Endothelial cell of umbilical vein (primary cell): Measurements from ENCODE around the gene CDK9. TPM values are rescaled to one million over a fixed set of nuclear protein-coding genes. Genes with fewer than 3 reads are reported as not detected.

Experiments
- BruUV-seq: library from RNA; stranded (reverse); fragments of 400-500 nt; replicated peaks from 2 replicates; lab custom pipeline; 2021; lab: Mats Ljungman, UMichigan
- CTCF ChIA-PET: fragments of 300-600, 350-600 bp; sonication (Branson Sonifier 250); formaldehyde crosslinking; loops from one replicate; lab custom pipeline; 2021; ENCODE audit warnings: antibody characterized with exemption, inconsistent platforms; lab: Charles Lee
- POLR2A ChIA-PET: fragments of 300-600, 350-600 bp; sonication (Branson Sonifier 250); formaldehyde crosslinking; loops from one replicate; lab custom pipeline; 2021; ENCODE audit warnings: antibody characterized with exemption, inconsistent platforms; lab: Charles Lee
- DNase-seq: peaks from one replicate; pipeline ENCODE4 v3.0.0-alpha.2; 2011; ENCODE audit warnings: low read depth, low spot score
- FAIRE-seq: peaks from 2 replicates; lab custom pipeline; 2011; peaks lifted over from hg19 to GRCh38; lab: Jason Lieb, UNC
- H2AFZ ChIP-seq: 2 replicates; pipeline ENCODE4 v1.6.0; 2012; ENCODE audit warnings: low read depth, low read length, control low read depth, inconsistent platforms
- H3K27ac ChIP-seq: 2 replicates; pipeline ENCODE4 v1.5.1; 2011; ENCODE audit warnings: low read depth, mild to moderate bottlenecking, control low read depth, low read length, moderate library complexity; ENCODE audit not compliant: insufficient read depth
- H3K27me3 ChIP-seq, 2 experiments: 2 replicates each; pipeline versions ENCODE4 v1.6.0 to v1.6.1; 2011; ENCODE audit warnings: low read length in 2 of 2, mixed read lengths in 1 of 2; ENCODE audit not compliant: control insufficient read depth in 2 of 2, insufficient read depth in 2 of 2
- H3K36me3 ChIP-seq, 2 experiments: 2 replicates in 1 of 2; 3 replicates in 1 of 2; pipeline ENCODE4 v1.5.1; 2011; ENCODE audit warnings: low read length in 2 of 2, mild to moderate bottlenecking in 1 of 2, moderate library complexity in 1 of 2; ENCODE audit not compliant: control insufficient read depth in 2 of 2, insufficient read depth in 2 of 2; ENCODE audit errors: extremely low read depth in 1 of 2
- H3K4me1 ChIP-seq: 3 replicates; pipeline ENCODE4 v1.5.1; 2011; ENCODE audit warnings: mild to moderate bottlenecking, low read length; ENCODE audit not compliant: control insufficient read depth, insufficient read depth; ENCODE audit errors: extremely low read depth
- H3K4me2 ChIP-seq: 2 replicates; pipeline ENCODE4 v1.6.1; 2011; ENCODE audit warnings: low read length, control low read depth, mixed read lengths; ENCODE audit not compliant: insufficient read depth
- H3K4me3 ChIP-seq, 3 experiments: fragments of 200-600 bp in 1 of 3; sonication (generic), shearing (Covaris generic) in 1 of 3; replicated peaks in 1 of 3; 2 replicates each; pipeline ENCODE4 v1.5.1; 2011 to 2016; ENCODE audit warnings: control low read depth in 3 of 3, low read length in 3 of 3, mild to moderate bottlenecking in 2 of 3, inconsistent platforms in 1 of 3, low read depth in 1 of 3, moderate library complexity in 1 of 3; ENCODE audit not compliant: insufficient read depth in 1 of 3
- H3K79me2 ChIP-seq: 2 replicates; pipeline ENCODE4 v1.6.0; 2012; ENCODE audit warnings: low read length, inconsistent platforms; ENCODE audit not compliant: control insufficient read depth, insufficient read depth
- H3K9ac ChIP-seq: replicated peaks from 2 replicates; pipeline ENCODE3; 2011; ENCODE audit warnings: low read length, control low read depth; ENCODE audit not compliant: insufficient read depth; ENCODE audit errors: extremely low read depth
- H3K9me1 ChIP-seq: replicated peaks from 3 replicates; pipeline ENCODE4 v1.6.0; 2011; ENCODE audit warnings: mild to moderate bottlenecking, low read length; ENCODE audit not compliant: control insufficient read depth, insufficient read depth; ENCODE audit errors: extremely low read depth
- H3K9me3 ChIP-seq: replicated peaks from 2 replicates; pipeline ENCODE4 v1.5.1; 2012; ENCODE audit warnings: low read length, inconsistent platforms; ENCODE audit not compliant: control insufficient read depth, insufficient read depth
- H4K20me1 ChIP-seq: replicated peaks from 2 replicates; pipeline ENCODE3; 2011; ENCODE audit warnings: mild to moderate bottlenecking, low read length; ENCODE audit not compliant: control insufficient read depth, insufficient read depth; ENCODE audit errors: extremely low read depth
- EZH2 ChIP-seq: IDR thresholded peaks from 2 replicates; pipeline ENCODE4 v1.6.1; 2012; ENCODE audit warnings: borderline replicate concordance, low read depth, mild to moderate bottlenecking, moderate library complexity, low read length, inconsistent platforms; ENCODE audit not compliant: severe bottlenecking
- FOS ChIP-seq: IDR thresholded peaks from 2 replicates; pipeline ENCODE4 v1.6.1; 2011; ENCODE audit warnings: mild to moderate bottlenecking, low read length, moderate library complexity, borderline replicate concordance; ENCODE audit not compliant: insufficient read depth
- GATA2 ChIP-seq: IDR thresholded peaks from 2 replicates; pipeline ENCODE4 v1.7.0; 2011; ENCODE audit warnings: low read depth, mild to moderate bottlenecking, moderate library complexity, mixed read lengths, low read length; ENCODE audit not compliant: insufficient read length, insufficient read depth
- MYC ChIP-seq: IDR thresholded peaks from one replicate; pipeline ENCODE4 v1.6.1; 2011; ENCODE audit warnings: mild to moderate bottlenecking, low read depth, low read length
- POLR2A ChIP-seq: IDR thresholded peaks from 2 replicates; pipeline ENCODE4 v1.6.1; 2012; ENCODE audit warnings: low read depth, mild to moderate bottlenecking, control low read depth, low read length
- POLR2AphosphoS5 ChIP-seq: IDR thresholded peaks from 2 replicates; pipeline ENCODE4 v1.6.1; 2012; ENCODE audit warnings: low read depth, mild to moderate bottlenecking, control low read depth, low read length, moderate library complexity; ENCODE audit not compliant: insufficient read depth
- dilution Hi-C: fragments of 300-500 bp; cut with MboI; formaldehyde crosslinking; loops from one replicate; pipeline ENCODE4 v1.15.0; 2019; ENCODE audit warnings: low sequenced_read_pairs; ENCODE audit not compliant: extremely low pct_ligation_motif_present
- intact Hi-C: fragments of 100-400 bp; cut with micrococcal nuclease; formaldehyde crosslinking; loops from one replicate; pipeline ENCODE4 v1.10.0; 2022
- polyA plus RNA-seq, 4 experiments: library from polyadenylated mRNA; depleted of rRNA in 3 of 4; stranded (reverse) in 3 of 4; unstranded in 1 of 4; fragments of >200 nt; gene quantifications; 2 replicates each; pipeline versions ENCODE4 v1.2.1 to v1.2.3, GENCODE V29; 2011 to 2012; ENCODE audit warnings: missing spikeins in 1 of 4
- total RNA-seq: library from RNA; stranded (reverse); gene quantifications from 2 replicates; pipeline ENCODE4 v1.2.3, GENCODE V29; 2021

CDK9 gene
- total and polyA plus RNA-seq, 2 donors (not counting 3 experiments of a cell fraction or from before 2014, with no cell fraction given), result 92.2 to 124 TPM

DNA sequence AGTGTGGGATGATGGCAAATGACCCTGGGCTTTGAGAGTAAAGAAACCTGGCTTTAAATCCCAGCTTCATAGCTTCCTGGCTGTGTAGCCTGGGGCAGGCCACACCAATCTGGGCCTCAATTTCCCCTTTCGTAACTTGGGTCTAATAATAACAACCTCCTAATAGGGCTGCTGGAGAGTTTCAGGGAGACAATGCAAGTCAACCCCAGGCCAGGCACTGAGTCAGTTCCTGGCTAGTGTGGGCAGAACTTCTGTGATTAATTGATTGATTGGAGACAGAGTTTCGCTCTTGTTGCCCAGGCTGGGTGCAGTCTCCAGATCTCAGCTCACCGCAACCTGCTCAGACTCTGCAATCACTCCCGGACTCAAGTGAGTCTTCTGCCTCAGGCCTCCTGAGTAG is 4.0 kb upstream of the CDK9 start:
- H3K79me2 ChIP-seq, result peaks cover 9% of the 10 kb centered on the region
- H3K27me3 ChIP-seq, result no peaks in the 10 kb centered on the region
- DNase-seq (peak; percentile 46), FAIRE-seq (peak; percentile 88)
- H3K9me3 ChIP-seq, result no peaks in the 10 kb centered on the region
- no peaks in the 10 kb centered on the region for H3K36me3 ChIP-seq
- intact Hi-C loops (no loop called here), dilution Hi-C loops (no loop called here)
- TF ChIP-seq EZH2, result no peak
- no peak for TF ChIP-seq GATA2
- no peak for TF ChIP-seq FOS
- peak; percentile 25 for TF ChIP-seq POLR2AphosphoS5
- CTCF ChIA-PET, result interaction anchor here (4.8 to 8.8 kb wide), 2 partner anchors 15 to 47 kb away, joined by 46 to 167 read pairs; partner anchors contain the start of gene TOR2A
- no peak overlapping the region for H3K4me3 ChIP-seq
- POLR2A ChIA-PET, result interaction anchor here (2.7 kb wide), 1 partner anchor 11 kb away, joined by 24 read pairs; no protein-coding TSS in a partner anchor
- no peak overlapping the region for H3K9ac ChIP-seq
- H3K4me1 ChIP-seq, result peaks cover 34% of the 10 kb centered on the region
- peak overlapping the region; percentile 46 for H3K27ac ChIP-seq
- H4K20me1 ChIP-seq, result no peaks in the 10 kb centered on the region
- no TSS peak for BruUV-seq
- peak overlapping the region; percentile 2 for H3K4me2 ChIP-seq
- peak overlapping the region; percentile 30 for H2AFZ ChIP-seq
- no peaks in the 10 kb centered on the region for H3K9me1 ChIP-seq

DNA sequence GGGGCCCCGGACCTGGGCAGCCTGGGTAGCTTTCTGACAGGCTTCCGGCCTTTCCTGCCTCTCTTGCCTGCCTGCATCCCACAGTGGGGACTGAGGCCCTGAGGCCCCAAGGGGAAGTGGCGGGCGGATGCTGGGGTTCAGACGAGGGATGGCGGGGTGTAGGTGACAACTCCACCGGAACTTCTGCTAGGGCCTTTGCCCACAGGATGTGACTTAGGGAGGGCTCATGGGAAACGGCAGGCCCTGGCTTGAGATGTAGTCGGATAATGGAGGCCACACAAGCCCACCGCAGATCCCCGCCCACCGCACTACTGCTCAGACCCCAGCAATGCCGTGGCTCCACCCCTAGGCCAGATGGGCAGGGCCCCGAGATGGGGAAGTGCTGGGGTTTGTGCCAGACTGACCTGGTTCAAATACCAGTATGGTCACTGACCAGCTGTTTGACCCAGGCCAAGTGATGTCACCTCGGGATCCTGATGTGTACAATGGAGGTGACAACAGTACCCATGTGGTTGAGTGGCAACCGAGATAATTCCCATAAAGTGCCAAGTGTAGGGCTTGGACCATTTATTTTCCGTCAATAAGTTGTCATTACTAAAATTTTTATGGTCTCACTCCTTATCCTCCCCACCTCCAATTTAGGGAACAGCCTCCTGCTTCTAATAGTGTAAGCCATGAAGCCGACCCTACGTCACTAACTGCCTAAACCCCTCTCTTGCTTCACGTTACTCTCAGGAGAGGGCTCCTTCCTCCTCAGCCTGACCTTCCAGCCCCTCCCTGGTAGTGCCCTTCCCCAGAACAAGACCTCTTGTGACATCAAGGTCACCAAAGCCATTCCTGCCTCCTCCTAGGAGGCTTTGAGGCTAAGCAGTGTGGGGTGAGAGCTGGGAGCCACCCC is 2.5 kb upstream of the CDK9 start:
- dilution Hi-C loops (no loop called here), intact Hi-C loops (loop anchor here (1.0 kb wide), 1 partner anchor 13 kb away; no protein-coding TSS in a partner anchor)
- no TSS peak for BruUV-seq
- POLR2A ChIA-PET, result interaction anchor here (0.6 to 2.7 kb wide), 5 partner anchors 13 to 99 kb away, joined by 3 to 24 read pairs (median 5); no protein-coding TSS in a partner anchor
- Histone ChIP-seq H3K36me3 (peaks cover 12 to 14% of the 10 kb centered on the region in 2 experiments), H3K27ac (peak overlapping the region; percentile 69), H3K27me3 (no peaks in the 10 kb centered on the region), H3K4me1 (peaks cover 44% of the 10 kb centered on the region), H3K9ac (peak overlapping the region; percentile 45), H3K9me3 (no peaks in the 10 kb centered on the region), H3K4me3 (no peak overlapping the region), H2AFZ (peak overlapping the region; percentile 51), H4K20me1 (no peaks in the 10 kb centered on the region), H3K9me1 (no peaks in the 10 kb centered on the region), H3K79me2 (peaks cover 25% of the 10 kb centered on the region), H3K4me2 (peak overlapping the region; percentile 42)
- CTCF ChIA-PET, result interaction anchor here (1.2 to 8.8 kb wide), 5 partner anchors 11 to 86 kb away, joined by 3 to 167 read pairs (median 46); partner anchors contain the start of gene TOR2A
- TF ChIP-seq FOS, result peak; percentile 63
- TF ChIP-seq POLR2AphosphoS5, result peak; percentile 77
- TF ChIP-seq MYC, result no peak
- peak; percentile 86 for TF ChIP-seq GATA2
- peak; percentile 27 for TF ChIP-seq POLR2A
- FAIRE-seq (peak; percentile 94), DNase-seq (peak; percentile 48)
